GM23248 (cell line): ENCODE data around the gene ZDHHC11.
"Not testable (repeated sequence)": the region's sequence is repeated elsewhere in the genome, so short reads cannot be mapped to it uniquely, and the experiment has no call there.

Source experiments
- EZH2 ChIP-seq: fragments of 200-600 bp; sonication (generic); IDR thresholded peaks from 2 replicates; pipeline ENCODE4 v1.6.1; 2018; ENCODE audit warnings: antibody characterized with exemption, mild to moderate bottlenecking; ENCODE audit not compliant: insufficient read depth, poor library complexity, severe bottlenecking
- EZH2phosphoT487 ChIP-seq: fragments of 200-600 bp; sonication (generic); IDR thresholded peaks from 2 replicates; pipeline ENCODE4 v1.6.1; 2018; ENCODE audit warnings: antibody characterized with exemption, moderate library complexity, mild to moderate bottlenecking, low read depth; ENCODE audit not compliant: insufficient read depth

DNA sequence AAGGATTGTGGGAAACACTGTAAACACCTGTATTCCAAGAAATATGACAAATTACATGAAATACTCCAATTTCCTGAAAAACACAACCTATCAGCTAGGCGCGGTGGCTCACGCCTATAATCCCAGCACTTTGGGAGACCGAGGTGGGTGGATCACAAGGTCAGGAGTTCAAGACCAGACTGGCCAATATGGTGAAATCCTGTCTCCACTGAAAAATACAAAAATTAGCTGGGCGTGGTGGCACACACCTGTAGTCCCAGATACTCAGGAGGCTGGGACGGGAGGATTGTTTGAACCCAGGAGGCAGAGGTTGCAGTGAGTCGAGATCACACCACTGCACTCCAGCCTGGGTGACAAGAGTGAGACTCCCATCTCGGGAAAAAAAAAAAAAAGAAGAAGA is 87.8 kb downstream of the ZDHHC11 start:
- not testable (repeated sequence) for TF ChIP-seq EZH2, EZH2phosphoT487
